Chondrocyte (in vitro differentiated cells): ENCODE results near the gene YPEL3. TPM values are rescaled to one million over a fixed set of nuclear protein-coding genes. Genes with fewer than 3 reads are reported as not detected.

Source experiments
- DNase-seq: peaks from one replicate; pipeline ENCODE4 v3.0.0; 2021; ENCODE audit warnings: mixed read lengths, low spot score
- H3K27ac Mint-ChIP-seq: one replicate; pipeline ENCODE4 v1.8.0; 2021; ENCODE audit warnings: mild to moderate bottlenecking, moderate library complexity, mixed read lengths; ENCODE audit not compliant: unreplicated experiment
- H3K27me3 Mint-ChIP-seq: 2 replicates; pipeline ENCODE4 v1.8.0; 2021; ENCODE audit warnings: low read depth, mixed read lengths
- H3K36me3 Mint-ChIP-seq: 2 replicates; pipeline ENCODE4 v1.8.0; 2021; ENCODE audit warnings: low read depth, mixed read lengths
- H3K4me1 Mint-ChIP-seq: 2 replicates; pipeline ENCODE4 v1.8.0; 2021; ENCODE audit warnings: low read depth, mild to moderate bottlenecking, mixed read lengths
- H3K4me3 Mint-ChIP-seq: one replicate; pipeline ENCODE4 v1.8.0; 2021; ENCODE audit warnings: mild to moderate bottlenecking, moderate library complexity, mixed read lengths; ENCODE audit not compliant: unreplicated experiment
- H3K9me3 Mint-ChIP-seq: 2 replicates; pipeline ENCODE4 v1.8.0; 2021; ENCODE audit warnings: low read depth, mixed read lengths
- CTCF ChIP-seq: fragments of 200-600 bp; sonication (generic); IDR thresholded peaks from 2 replicates; pipeline ENCODE4 v1.5.0; 2021; ENCODE audit warnings: antibody characterized with exemption, mild to moderate bottlenecking, moderate library complexity
- total RNA-seq: library from RNA; stranded (reverse); gene quantifications from 3 replicates; pipeline ENCODE4 v1.2.1, GENCODE V29; 2021

The YPEL3 gene
- total RNA-seq, 1 donor from 2014 or later: 23.3 TPM

- no peaks in the 10 kb centered on the region for H3K36me3 Mint-ChIP-seq
- TF ChIP-seq CTCF: no peak
These were observed 49.4 kb downstream of the YPEL3 start for GRCh38 chr16:30046588-30046987.

GRCh38 chr16:30046178-30046577 is 49.8 kb downstream of the YPEL3 start:
- TF ChIP-seq CTCF: no peak
- no peaks in the 10 kb centered on the region for H3K36me3 Mint-ChIP-seq
- no peaks in the 10 kb centered on the region for H3K9me3 Mint-ChIP-seq
- H3K4me3 Mint-ChIP-seq: no peak overlapping the region
- no peak overlapping the region for H3K27ac Mint-ChIP-seq
- no peak for DNase-seq
- H3K4me1 Mint-ChIP-seq: peaks cover 4% of the 10 kb centered on the region
- H3K27me3 Mint-ChIP-seq: no peaks in the 10 kb centered on the region

More at GRCh38 chr16:30046588-30046987, 49.4 kb downstream of the YPEL3 start:
- no peak overlapping the region for H3K27ac Mint-ChIP-seq
- no peaks in the 10 kb centered on the region for H3K27me3 Mint-ChIP-seq
- no peak for DNase-seq
- H3K4me3 Mint-ChIP-seq: no peak overlapping the region
- H3K9me3 Mint-ChIP-seq: no peaks in the 10 kb centered on the region
- H3K4me1 Mint-ChIP-seq: peaks cover 7% of the 10 kb centered on the region

Other genes starting within 250 kb of the YPEL3 start
- 73.5 to 79.7 TPM (median 78.3 TPM) in 3 replicates for gene CDIPT, start 233.0 kb downstream of the YPEL3 start, total RNA-seq
- gene SEZ6L2, start 196.7 kb downstream of the YPEL3 start, total RNA-seq: 10.9 to 17.0 TPM (median 16.3 TPM) in 3 replicates
- gene ASPHD1, start 195.7 kb downstream of the YPEL3 start, total RNA-seq: 2.4 to 3.2 TPM (median 2.9 TPM) in 3 replicates
- gene KCTD13, start 170.0 kb downstream of the YPEL3 start, total RNA-seq: 19.3 to 21.1 TPM (median 20.3 TPM) in 3 replicates
- 111 to 122 TPM (median 120 TPM) in 3 replicates for gene TMEM219, start 134.1 kb downstream of the YPEL3 start, total RNA-seq
- gene TAOK2, start 122.3 kb downstream of the YPEL3 start, total RNA-seq: 50.0 to 56.6 TPM (median 50.1 TPM) in 3 replicates
- 8.4 to 14.0 TPM (median 9.9 TPM) in 3 replicates for gene HIRIP3, start 100.6 kb downstream of the YPEL3 start, total RNA-seq
- 57.1 to 68.5 TPM (median 64.6 TPM) in 3 replicates for gene INO80E, start 100.0 kb downstream of the YPEL3 start, total RNA-seq
- 0.15 to 0.29 TPM in 2 of 3 replicates, not detected in the other for gene DOC2A, start 85.2 kb downstream of the YPEL3 start, total RNA-seq
- gene C16orf92, start 73.0 kb downstream of the YPEL3 start, total RNA-seq: not detected in 3 replicates
- 0.28 to 0.77 TPM (median 0.44 TPM) in 3 replicates for gene TLCD3B, start 64.9 kb downstream of the YPEL3 start, total RNA-seq
- 865 to 1,101 TPM (median 1,094 TPM) in 3 replicates for gene ALDOA, start 30.5 kb downstream of the YPEL3 start, total RNA-seq
- gene PPP4C, start 20.2 kb downstream of the YPEL3 start, total RNA-seq: 81.0 to 90.3 TPM (median 84.7 TPM) in 3 replicates
- 0.34 to 0.59 TPM (median 0.55 TPM) in 3 replicates for gene TBX6, start 4.3 kb downstream of the YPEL3 start, total RNA-seq
- 1.9 to 3.2 TPM (median 2.2 TPM) in 3 replicates for gene GDPD3, start 17.3 kb upstream of the YPEL3 start, total RNA-seq
- gene MAPK3, start 27.0 kb upstream of the YPEL3 start, total RNA-seq: 40.9 to 42.0 TPM (median 41.9 TPM) in 3 replicates
- gene CORO1A, start 87.4 kb upstream of the YPEL3 start, total RNA-seq: 2.2 to 3.0 TPM (median 2.9 TPM) in 3 replicates
- 86.5 to 101 TPM (median 97.5 TPM) in 3 replicates for gene BOLA2B, start 97.5 kb upstream of the YPEL3 start, total RNA-seq
- gene SLX1A, start 97.7 kb upstream of the YPEL3 start, total RNA-seq: 16.1 to 44.4 TPM (median 36.9 TPM) in 3 replicates
- gene SULT1A3, start 103.0 kb upstream of the YPEL3 start, total RNA-seq: 14.1 to 16.6 TPM (median 14.7 TPM) in 3 replicates
- 5.6 to 9.9 TPM (median 9.8 TPM) in 3 replicates for gene NPIPB13, start 152.3 kb upstream of the YPEL3 start, total RNA-seq